MG63 (cell line): ENCODE data around the gene SYNGR4. TPM values are rescaled to one million over a fixed set of nuclear protein-coding genes. Genes with fewer than 3 reads are reported as not detected.
"Not testable (repeated sequence)": the region's sequence is repeated elsewhere in the genome, so short reads cannot be mapped to it uniquely, and the experiment has no call there.

Experiments used
- DNase-seq: peaks from one replicate; pipeline ENCODE4 v3.0.0-alpha.2; 2020
- H3K27me3 ChIP-seq: fragments of 250-450 bp; sonication (Bioruptor Pico); 2 replicates; pipeline ENCODE4 v1.5.1; 2020; ENCODE audit warnings: mild to moderate bottlenecking, moderate library complexity
- H3K36me3 ChIP-seq: fragments of 250-450 bp; sonication (Bioruptor Pico); 2 replicates; pipeline ENCODE4 v1.5.1; 2020; ENCODE audit warnings: mild to moderate bottlenecking, moderate library complexity
- H3K4me3 ChIP-seq: fragments of 250-450 bp; sonication (Bioruptor Pico); 2 replicates; pipeline ENCODE4 v1.5.1; 2020; ENCODE audit warnings: mild to moderate bottlenecking, moderate library complexity
- H3K9me3 ChIP-seq: fragments of 250-450 bp; sonication (Bioruptor Pico); 2 replicates; pipeline ENCODE4 v1.5.1; 2020; ENCODE audit warnings: mild to moderate bottlenecking, moderate library complexity
- total RNA-seq: library from RNA; depleted of rRNA; stranded (reverse); fragments of >200 nt; shearing (Covaris generic); gene quantifications from 2 replicates; pipeline ENCODE4 v1.2.3, GENCODE V29; 2014; ENCODE audit warnings: low replicate concordance

The SYNGR4 gene
- total RNA-seq, 1 experiment from 2014 or later, result not detected

DNA sequence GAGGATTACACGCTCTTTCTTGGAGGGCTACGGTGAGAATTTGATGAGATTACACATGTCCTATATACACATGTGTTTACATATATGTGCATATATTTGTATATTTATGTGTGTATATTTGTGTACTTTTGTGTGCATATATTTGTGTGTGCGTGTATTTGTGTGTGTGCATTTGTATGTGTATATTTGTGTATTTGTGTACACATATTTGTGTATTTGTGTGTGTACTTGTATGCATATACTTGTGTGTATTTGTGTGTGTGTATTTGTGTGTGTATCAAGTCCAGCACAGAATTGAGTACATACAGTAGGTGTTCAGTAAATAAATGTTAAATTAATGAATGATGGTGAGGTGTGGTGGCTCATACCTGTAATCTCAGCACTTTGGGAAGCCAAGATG, 2.3 kb upstream of the SYNGR4 start:
- DNase-seq, result no peak
- no peak overlapping the region for H3K4me3 ChIP-seq

DNA sequence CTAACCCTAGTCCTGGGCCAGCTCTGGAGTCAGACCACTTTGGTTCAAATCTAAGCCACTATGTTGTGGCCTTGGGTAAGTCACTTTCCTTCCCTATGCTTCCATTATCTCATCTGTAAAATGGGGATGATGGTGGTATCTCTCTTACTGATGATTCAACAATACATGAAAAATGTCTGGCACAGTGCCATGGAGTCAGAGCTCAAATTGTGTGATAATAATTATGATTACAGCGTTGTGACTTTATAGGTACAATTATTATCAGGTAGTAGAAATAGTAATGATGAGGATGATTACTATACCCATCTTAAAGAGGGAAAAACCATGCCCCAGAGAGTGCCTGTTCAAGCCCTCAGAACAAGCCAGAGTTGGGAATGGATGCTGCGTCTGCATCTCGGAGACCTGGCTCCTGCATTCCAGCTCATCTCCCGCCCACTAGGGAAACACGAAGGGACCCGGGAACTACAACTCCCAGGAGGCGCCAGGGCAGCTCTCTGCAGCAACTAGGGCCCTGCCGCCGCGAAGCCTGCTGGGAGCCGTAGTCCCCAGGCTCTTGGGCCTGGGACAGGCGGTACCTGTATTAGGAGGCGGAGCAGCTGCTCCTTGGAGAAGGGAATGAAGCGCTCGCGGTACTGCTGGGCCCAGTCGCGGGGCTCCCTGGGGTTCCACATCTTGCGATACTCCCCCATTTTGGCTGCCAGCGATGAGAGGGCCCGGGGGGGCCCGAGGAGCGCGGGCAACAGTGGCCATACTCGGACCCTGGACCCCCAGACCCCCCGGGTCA, 1.3 kb upstream of the SYNGR4 start:
- H3K9me3 ChIP-seq, result no peaks in the 10 kb centered on the region
- H3K27me3 ChIP-seq, result no peaks in the 10 kb centered on the region
- peaks cover 14% of the 10 kb centered on the region for H3K36me3 ChIP-seq
- DNase-seq, result peak; percentile 99
- peak overlapping the region; percentile 65 for H3K4me3 ChIP-seq

More for the DNA sequence above, 2.3 kb upstream of the SYNGR4 start:
- no peaks in the 10 kb centered on the region for H3K9me3 ChIP-seq
- H3K36me3 ChIP-seq, result peaks cover 14% of the 10 kb centered on the region
- no peaks in the 10 kb centered on the region for H3K27me3 ChIP-seq

- Histone ChIP-seq H3K4me3 (peak overlapping the region; percentile 65), H3K9me3 (no peaks in the 10 kb centered on the region), H3K27me3 (no peaks in the 10 kb centered on the region), H3K36me3 (peaks cover 14% of the 10 kb centered on the region)
- peak; percentile 16 for DNase-seq
These were observed 712 bp upstream of the SYNGR4 start for GRCh38 chr19:48363500-48363809.

DNA sequence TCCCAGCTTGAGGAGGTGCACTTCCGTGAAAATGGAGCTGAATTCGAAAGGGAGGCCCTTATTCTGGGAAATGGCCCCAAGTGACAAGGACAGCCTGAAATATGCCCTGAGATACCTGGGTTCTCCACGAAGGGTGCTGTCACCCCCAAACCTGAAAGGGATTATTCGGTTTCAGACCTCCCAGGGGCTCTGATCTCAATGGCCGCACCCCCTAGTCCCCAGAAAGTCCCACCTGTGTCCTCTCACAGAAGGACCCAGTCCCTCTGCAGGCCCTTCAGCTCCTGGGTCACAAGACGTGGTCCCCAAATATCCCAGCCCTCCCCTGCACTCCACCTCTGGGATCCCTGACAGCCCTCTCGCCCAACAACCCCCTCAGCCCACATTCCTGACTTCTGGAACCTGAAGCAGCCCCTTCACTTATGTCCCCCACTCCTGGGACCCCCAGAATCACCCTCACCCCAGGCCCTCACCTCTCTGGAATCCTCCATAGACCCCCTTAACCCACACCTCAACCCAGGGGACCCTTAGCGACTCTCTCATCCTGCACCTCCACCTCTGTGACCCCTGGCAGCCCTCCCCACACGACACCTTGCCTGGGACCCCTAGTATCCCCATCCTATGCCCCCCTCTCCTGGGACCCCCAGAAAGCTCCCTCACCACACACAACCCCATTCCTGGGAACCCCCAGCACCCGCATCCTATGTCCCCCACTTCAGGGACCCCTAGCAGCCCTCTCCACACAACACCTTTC, 606 bp downstream of the SYNGR4 start:
- DNase-seq, result no peak
- Histone ChIP-seq H3K27me3 (no peaks in the 10 kb centered on the region), H3K36me3 (peaks cover 12% of the 10 kb centered on the region), H3K9me3 (no peaks in the 10 kb centered on the region), H3K4me3 (no peak overlapping the region)

- Histone ChIP-seq H3K9me3 (no peaks in the 10 kb centered on the region), H3K4me3 (no peak overlapping the region), H3K36me3 (peaks cover 9% of the 10 kb centered on the region), H3K27me3 (no peaks in the 10 kb centered on the region)
- DNase-seq, result no peak
These were observed 1.4 kb downstream of the SYNGR4 start for GRCh38 chr19:48365602-48366001.

DNA sequence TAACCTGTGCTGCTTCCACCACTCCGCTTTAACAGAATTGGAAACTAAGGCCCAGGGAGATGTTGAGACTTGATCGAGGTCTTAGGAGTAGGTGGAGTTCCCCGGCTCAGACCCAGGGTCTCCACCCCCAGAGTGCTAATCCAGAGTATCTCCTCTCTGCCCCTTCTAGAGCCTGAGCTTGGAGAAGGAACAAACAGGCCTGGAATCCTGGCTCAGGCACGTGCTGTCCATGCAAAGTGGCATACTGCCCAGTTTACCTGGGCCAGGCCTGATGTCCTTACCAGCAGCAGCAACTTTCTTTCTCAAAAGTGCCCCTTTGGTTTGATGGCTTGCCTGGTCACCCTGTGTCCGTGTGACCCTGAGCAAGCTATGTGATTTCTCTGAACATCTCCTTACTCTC, 3.7 kb downstream of the SYNGR4 start:
- no peak for DNase-seq
- H3K4me3 ChIP-seq, result no peak overlapping the region
- no peaks in the 10 kb centered on the region for H3K27me3 ChIP-seq
- H3K9me3 ChIP-seq, result no peaks in the 10 kb centered on the region
- H3K36me3 ChIP-seq, result no peaks in the 10 kb centered on the region

DNA sequence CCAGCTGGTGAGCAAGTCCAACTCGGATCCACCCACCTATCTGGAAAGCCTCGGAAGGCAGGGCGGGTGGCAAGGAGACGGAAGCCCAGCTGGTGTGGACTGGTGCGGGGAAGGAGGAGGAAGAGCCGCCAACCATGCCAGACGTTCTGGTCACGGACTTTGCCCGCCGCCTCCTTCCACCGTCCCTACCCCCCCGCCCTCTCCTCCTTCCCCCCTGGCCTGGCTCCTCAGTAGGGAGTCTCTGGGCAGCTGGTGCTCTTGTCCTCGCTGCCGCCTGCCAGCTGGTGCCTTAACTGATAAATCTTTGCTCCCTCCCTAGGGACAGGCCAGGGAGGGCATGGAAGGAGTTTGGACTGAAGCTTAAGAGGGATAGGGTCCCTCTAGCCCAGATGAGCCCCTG, 4.8 kb downstream of the SYNGR4 start:
- no peak for DNase-seq
- Histone ChIP-seq H3K9me3 (no peaks in the 10 kb centered on the region), H3K36me3 (no peaks in the 10 kb centered on the region), H3K27me3 (no peaks in the 10 kb centered on the region), H3K4me3 (no peak overlapping the region)

DNA sequence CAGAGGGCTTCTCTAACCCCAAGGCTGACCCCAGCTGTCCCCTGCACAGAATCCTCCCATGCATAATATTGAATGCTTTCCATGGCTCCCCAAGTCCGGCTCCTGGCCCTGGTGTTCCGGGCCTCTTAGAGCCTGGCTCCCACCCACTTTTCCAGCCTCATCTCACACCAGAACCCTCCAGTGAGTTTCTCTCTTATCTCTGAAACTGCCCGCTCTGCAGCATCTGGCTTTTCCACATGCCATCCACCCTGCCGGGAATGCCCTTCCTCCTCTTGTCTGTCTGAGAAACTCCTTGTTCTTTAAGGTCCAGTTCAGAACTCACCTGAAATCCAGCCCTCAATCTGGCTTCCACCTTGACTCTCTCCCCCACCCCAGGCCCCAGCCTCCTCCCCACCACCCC, 6.8 kb downstream of the SYNGR4 start:
- no peak overlapping the region for H3K4me3 ChIP-seq
- no peaks in the 10 kb centered on the region for H3K27me3 ChIP-seq
- no peaks in the 10 kb centered on the region for H3K9me3 ChIP-seq
- H3K36me3 ChIP-seq, result no peaks in the 10 kb centered on the region
- DNase-seq, result no peak

- H3K36me3 ChIP-seq, result no peaks in the 10 kb centered on the region
- no peaks in the 10 kb centered on the region for H3K27me3 ChIP-seq
- H3K4me3 ChIP-seq, result no peak overlapping the region
- DNase-seq, result no peak
- H3K9me3 ChIP-seq, result no peaks in the 10 kb centered on the region
These were observed 7.2 kb downstream of the SYNGR4 start for GRCh38 chr19:48371367-48371766.

- H3K4me3 ChIP-seq, H3K27me3 ChIP-seq, H3K9me3 ChIP-seq, DNase-seq, H3K36me3 ChIP-seq: not testable (repeated sequence)
These were observed 7.6 kb downstream of the SYNGR4 start for GRCh38 chr19:48371771-48372170.

- Histone ChIP-seq H3K36me3 (no peaks in the 10 kb centered on the region), H3K9me3 (no peaks in the 10 kb centered on the region), H3K27me3 (no peaks in the 10 kb centered on the region), H3K4me3 (no peak overlapping the region)
- no peak for DNase-seq
These were observed 8.7 kb downstream of the SYNGR4 start for GRCh38 chr19:48372904-48373303.

- Histone ChIP-seq H3K9me3 (no peaks in the 10 kb centered on the region), H3K27me3 (no peaks in the 10 kb centered on the region), H3K36me3 (no peaks in the 10 kb centered on the region), H3K4me3 (no peak overlapping the region)
- no peak for DNase-seq
These were observed 9.4 kb downstream of the SYNGR4 start for GRCh38 chr19:48373567-48373966.

DNA sequence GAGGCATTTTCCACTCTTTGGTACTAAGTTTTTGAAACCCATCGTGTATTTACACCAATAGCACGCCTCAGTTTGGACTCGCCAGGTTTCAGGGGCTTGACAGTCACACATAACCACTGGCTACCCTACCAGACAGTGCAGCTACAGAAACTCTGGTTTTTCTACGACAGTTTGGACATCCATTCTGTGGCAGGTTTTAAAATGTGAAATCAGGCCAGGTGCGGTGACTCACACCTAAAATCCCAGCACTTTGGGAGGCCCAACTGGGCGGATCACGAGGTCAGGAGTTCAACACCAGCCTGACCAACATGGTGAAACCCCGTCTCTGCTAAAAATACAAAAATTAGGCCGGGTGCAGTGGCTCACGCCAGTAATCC, 14.0 kb downstream of the SYNGR4 start:
- DNase-seq, result no peak
- peaks cover 25% of the 10 kb centered on the region for H3K36me3 ChIP-seq
- no peak overlapping the region for H3K4me3 ChIP-seq
- no peaks in the 10 kb centered on the region for H3K9me3 ChIP-seq
- H3K27me3 ChIP-seq, result no peaks in the 10 kb centered on the region

- Histone ChIP-seq H3K36me3 (peaks cover 34% of the 10 kb centered on the region), H3K27me3 (no peaks in the 10 kb centered on the region), H3K4me3 (no peak overlapping the region), H3K9me3 (no peaks in the 10 kb centered on the region)
- no peak for DNase-seq
These were observed 14.9 kb downstream of the SYNGR4 start for GRCh38 chr19:48379058-48379457.

DNA sequence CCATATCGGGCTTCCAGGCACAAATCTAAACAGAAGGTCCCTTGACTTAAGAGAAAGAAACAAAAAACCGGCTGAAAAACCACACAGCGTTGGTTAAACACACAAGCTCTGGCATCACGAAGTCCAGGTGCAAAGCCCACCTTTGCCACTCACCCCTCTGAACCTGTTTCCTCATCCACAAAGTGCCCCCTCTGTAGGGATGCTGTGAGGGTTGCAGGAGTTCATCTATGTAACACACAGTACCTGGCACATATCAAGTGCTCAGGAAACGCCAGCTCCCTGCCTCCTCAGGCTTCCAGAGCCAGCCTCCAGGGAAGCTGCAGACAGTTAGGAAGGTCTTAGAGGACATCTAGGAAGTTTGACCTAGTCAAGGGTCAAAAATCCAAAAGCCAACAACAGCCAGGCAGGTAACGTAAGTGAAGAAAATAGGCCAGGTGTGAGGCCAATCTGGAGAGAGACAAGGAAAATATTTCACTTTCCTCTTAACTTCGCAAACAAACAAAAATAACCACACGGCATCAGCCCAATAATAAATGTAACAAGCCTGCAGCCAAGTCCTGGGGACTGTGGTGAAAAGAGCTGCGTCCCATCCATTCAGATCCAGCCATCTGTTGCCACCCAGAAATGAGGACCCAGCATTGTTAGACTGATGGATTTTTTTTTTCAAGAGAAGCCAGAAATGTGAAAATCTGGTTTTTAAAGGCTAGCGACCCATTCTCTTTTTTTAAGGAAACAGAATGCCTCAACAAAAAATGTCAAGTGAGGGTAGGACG, 17.2 kb downstream of the SYNGR4 start:
- Histone ChIP-seq H3K9me3 (no peaks in the 10 kb centered on the region), H3K4me3 (no peak overlapping the region), H3K27me3 (no peaks in the 10 kb centered on the region), H3K36me3 (peaks cover 57% of the 10 kb centered on the region)
- DNase-seq, result no peak

GRCh38 chr19:48382286-48382685, 18.1 kb downstream of the SYNGR4 start:
- Histone ChIP-seq H3K36me3 (peaks cover 67% of the 10 kb centered on the region), H3K4me3 (no peak overlapping the region), H3K27me3 (no peaks in the 10 kb centered on the region), H3K9me3 (no peaks in the 10 kb centered on the region)
- DNase-seq, result no peak

DNA sequence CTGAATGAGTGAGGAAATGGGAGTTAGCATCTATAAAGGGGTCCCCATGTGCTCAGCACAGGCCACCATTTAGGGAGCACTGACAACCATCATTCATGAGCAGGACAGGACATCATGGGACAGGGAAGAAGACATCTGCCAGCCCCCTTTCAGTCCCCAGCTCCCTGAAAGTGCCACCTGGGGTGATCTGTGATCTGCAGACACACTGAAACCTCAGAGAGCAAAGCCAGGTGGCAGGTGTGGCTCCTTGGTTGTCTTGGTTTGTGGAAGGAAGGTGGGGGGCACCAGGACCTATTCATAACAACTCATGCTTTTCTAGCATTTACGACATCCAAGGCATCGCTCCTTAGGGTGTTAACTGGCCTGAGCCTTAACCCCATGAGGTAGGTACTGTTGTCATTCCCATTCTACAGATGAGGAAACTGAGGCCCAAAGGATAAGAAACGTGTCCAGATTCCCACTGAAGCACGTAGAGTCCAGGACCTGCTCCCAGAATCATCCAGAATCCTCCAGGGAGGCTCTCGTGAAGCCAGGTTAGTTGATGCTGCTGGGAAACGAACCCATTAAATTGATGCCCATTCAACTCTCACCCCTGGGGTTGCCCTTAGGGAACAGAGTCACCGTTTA, 21.4 kb downstream of the SYNGR4 start:
- no peak for DNase-seq
- no peak overlapping the region for H3K4me3 ChIP-seq
- H3K36me3 ChIP-seq, result peaks cover 81% of the 10 kb centered on the region
- H3K9me3 ChIP-seq, result no peaks in the 10 kb centered on the region
- H3K27me3 ChIP-seq, result no peaks in the 10 kb centered on the region
